Fibroblast of skin of left quadriceps (primary cell): Measurements from ENCODE around the gene MMAB.

Experiments used
- DNase-seq, 2 experiments: peaks; one replicate each; pipeline ENCODE4 v3.0.0-alpha.2; 2013; ENCODE audit warnings: low read depth in 2 of 2

The MMAB gene

DNA sequence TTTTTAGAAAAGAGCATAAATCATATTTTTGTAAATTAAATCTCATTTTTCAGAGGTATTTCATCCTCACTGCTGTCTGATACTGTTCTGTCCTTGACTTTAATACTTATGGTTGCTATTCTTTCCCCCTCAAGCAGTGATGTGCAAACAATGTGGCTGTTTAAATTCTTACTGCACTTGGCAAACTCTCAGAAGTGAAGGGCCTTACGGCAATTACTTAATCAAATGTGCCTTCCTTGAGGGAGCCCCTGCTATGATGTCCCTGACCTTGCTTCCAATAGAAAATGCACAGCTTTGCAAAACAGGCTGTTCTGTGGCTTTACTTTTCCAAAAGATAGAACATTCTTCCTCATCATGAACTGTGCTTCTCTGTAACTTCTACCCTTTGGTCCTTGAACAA lies 60.7 kb downstream of the MMAB start:
- no peak for DNase-seq

GRCh38 chr12:109510196-109510595 lies 63.1 kb downstream of the MMAB start:
- no peak for DNase-seq

GRCh38 chr12:109504068-109504467 lies 69.2 kb downstream of the MMAB start:
- no peak for DNase-seq
